ENCODE data around the gene REC8. TPM values are rescaled to one million over a fixed set of nuclear protein-coding genes. Genes with fewer than 3 reads are reported as not detected.

Gene REC8
- total and polyA plus RNA-seq, 2 of the 13 experiments (the other 11 are each of a cell fraction or from before 2014, with no cell fraction given), result 3.4 to 14.7 TPM

DNA sequence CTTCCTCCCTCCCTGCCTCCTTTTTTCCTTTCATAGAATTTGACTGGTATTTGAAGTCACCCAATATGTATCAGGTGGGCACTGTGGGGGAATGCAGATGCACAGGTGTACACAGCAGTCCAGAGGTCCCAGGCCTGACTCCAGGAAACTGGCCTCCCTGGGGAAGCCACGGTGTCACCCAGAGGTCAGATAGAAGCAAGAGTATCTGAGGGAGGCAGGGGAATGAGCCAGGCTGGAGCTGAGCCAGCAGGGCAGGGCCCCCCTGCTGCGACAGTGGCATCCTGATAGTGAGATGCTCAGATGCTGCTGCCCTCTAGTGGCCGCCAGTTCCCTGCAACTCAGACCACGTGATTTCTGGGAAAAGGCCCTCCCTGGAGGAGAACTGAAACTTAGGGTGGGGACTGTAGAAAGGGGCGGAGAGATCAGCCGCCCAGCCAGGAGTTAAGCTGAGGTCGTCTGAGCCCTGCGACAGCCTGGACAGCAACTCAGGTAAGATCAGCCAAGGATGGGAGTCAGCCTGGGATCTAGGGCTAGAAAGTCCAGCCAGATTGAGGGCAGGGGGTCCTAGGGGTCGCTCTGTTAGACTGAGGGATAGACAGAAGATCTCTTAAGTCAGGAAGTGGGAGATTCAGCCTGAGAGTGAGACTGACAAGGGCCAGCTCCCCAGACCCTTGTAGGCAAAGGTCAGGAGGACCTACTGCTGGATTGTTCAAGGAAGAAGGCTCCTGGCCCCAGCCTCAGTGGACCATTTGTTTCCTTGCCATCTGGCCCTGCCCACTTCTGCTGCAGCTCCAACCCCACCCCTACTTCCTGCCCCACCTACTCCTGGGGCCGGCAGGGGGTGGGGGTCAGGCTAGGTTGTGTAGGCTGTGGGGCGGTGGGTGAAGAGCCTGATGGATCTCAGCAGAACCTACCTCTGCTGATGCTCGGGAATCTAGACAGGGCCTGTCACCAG lies 10.8 kb upstream of the REC8 start, which contains the start of gene IRF9 (continued):
- TF ChIP-seq ZNF788 (CRISPR knock-in tag; IDR thresholded peaks at IDR 0.05; ENCODE audit: borderline replicate concordance) (peak; percentile 100; the same call in 1 of the 2 replicates), ZMAT3 (CRISPR knock-in tag; conservative IDR thresholded peaks at IDR 0.05) (peak; percentile 99), PCBP1 (IDR thresholded peaks at IDR 0.05; ENCODE audit: borderline replicate concordance, low read depth, low read length) (peak; percentile 84; the same call in 1 of the 2 replicates), GTF3A (CRISPR knock-in tag; conservative IDR thresholded peaks at IDR 0.05) (no peak), KLF11 (CRISPR knock-in tag; IDR thresholded peaks at IDR 0.05) (peak; percentile 99; the same call in 1 of the 2 replicates), STAT5B (CRISPR knock-in tag; IDR thresholded peaks at IDR 0.05) (peak; percentile 94), ZNF292 (CRISPR knock-in tag; IDR thresholded peaks at IDR 0.05; ENCODE audit: borderline replicate concordance, low read depth) (peak; percentile 84; the same call in 1 of the 2 replicates), YEATS4 (CRISPR knock-in tag; IDR thresholded peaks at IDR 0.05; ENCODE audit: borderline replicate concordance) (peak; percentile 94), NFYB (CRISPR knock-in tag; IDR thresholded peaks at IDR 0.05) (peak; percentile 67), ZNF207 (IDR thresholded peaks at IDR 0.05; ENCODE audit: borderline replicate concordance) (peak; percentile 78; the same call in 1 of the 2 replicates), TBX2 (CRISPR knock-in tag; IDR thresholded peaks at IDR 0.05; ENCODE audit: borderline replicate concordance) (peak; percentile 97)
- TF ChIP-seq, protein P1, sequence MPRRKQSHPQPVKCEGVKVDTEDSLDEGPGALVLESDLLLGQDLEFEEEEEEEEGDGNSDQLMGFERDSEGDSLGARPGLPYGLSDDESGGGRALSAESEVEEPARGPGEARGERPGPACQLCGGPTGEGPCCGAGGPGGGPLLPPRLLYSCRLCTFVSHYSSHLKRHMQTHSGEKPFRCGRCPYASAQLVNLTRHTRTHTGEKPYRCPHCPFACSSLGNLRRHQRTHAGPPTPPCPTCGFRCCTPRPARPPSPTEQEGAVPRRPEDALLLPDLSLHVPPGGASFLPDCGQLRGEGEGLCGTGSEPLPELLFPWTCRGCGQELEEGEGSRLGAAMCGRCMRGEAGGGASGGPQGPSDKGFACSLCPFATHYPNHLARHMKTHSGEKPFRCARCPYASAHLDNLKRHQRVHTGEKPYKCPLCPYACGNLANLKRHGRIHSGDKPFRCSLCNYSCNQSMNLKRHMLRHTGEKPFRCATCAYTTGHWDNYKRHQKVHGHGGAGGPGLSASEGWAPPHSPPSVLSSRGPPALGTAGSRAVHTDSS (CRISPR knock-in tag; conservative IDR thresholded peaks at IDR 0.05), result 0 out of 2 replicates have a peak, but pooled peaks have one; percentile 93
- TF ChIP-seq, protein P2, sequence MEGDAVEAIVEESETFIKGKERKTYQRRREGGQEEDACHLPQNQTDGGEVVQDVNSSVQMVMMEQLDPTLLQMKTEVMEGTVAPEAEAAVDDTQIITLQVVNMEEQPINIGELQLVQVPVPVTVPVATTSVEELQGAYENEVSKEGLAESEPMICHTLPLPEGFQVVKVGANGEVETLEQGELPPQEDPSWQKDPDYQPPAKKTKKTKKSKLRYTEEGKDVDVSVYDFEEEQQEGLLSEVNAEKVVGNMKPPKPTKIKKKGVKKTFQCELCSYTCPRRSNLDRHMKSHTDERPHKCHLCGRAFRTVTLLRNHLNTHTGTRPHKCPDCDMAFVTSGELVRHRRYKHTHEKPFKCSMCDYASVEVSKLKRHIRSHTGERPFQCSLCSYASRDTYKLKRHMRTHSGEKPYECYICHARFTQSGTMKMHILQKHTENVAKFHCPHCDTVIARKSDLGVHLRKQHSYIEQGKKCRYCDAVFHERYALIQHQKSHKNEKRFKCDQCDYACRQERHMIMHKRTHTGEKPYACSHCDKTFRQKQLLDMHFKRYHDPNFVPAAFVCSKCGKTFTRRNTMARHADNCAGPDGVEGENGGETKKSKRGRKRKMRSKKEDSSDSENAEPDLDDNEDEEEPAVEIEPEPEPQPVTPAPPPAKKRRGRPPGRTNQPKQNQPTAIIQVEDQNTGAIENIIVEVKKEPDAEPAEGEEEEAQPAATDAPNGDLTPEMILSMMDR (CRISPR knock-in tag; IDR thresholded peaks at IDR 0.05), result peak; percentile 100
- TF ChIP-seq, protein P3, sequence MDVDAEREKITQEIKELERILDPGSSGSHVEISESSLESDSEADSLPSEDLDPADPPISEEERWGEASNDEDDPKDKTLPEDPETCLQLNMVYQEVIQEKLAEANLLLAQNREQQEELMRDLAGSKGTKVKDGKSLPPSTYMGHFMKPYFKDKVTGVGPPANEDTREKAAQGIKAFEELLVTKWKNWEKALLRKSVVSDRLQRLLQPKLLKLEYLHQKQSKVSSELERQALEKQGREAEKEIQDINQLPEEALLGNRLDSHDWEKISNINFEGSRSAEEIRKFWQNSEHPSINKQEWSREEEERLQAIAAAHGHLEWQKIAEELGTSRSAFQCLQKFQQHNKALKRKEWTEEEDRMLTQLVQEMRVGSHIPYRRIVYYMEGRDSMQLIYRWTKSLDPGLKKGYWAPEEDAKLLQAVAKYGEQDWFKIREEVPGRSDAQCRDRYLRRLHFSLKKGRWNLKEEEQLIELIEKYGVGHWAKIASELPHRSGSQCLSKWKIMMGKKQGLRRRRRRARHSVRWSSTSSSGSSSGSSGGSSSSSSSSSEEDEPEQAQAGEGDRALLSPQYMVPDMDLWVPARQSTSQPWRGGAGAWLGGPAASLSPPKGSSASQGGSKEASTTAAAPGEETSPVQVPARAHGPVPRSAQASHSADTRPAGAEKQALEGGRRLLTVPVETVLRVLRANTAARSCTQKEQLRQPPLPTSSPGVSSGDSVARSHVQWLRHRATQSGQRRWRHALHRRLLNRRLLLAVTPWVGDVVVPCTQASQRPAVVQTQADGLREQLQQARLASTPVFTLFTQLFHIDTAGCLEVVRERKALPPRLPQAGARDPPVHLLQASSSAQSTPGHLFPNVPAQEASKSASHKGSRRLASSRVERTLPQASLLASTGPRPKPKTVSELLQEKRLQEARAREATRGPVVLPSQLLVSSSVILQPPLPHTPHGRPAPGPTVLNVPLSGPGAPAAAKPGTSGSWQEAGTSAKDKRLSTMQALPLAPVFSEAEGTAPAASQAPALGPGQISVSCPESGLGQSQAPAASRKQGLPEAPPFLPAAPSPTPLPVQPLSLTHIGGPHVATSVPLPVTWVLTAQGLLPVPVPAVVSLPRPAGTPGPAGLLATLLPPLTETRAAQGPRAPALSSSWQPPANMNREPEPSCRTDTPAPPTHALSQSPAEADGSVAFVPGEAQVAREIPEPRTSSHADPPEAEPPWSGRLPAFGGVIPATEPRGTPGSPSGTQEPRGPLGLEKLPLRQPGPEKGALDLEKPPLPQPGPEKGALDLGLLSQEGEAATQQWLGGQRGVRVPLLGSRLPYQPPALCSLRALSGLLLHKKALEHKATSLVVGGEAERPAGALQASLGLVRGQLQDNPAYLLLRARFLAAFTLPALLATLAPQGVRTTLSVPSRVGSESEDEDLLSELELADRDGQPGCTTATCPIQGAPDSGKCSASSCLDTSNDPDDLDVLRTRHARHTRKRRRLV (CRISPR knock-in tag; IDR thresholded peaks at IDR 0.05), result peak; percentile 33
- TF ChIP-seq, protein P4, sequence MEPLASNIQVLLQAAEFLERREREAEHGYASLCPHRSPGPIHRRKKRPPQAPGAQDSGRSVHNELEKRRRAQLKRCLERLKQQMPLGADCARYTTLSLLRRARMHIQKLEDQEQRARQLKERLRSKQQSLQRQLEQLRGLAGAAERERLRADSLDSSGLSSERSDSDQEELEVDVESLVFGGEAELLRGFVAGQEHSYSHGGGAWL (CRISPR knock-in tag; IDR thresholded peaks at IDR 0.05), result peak; percentile 98
- TF ChIP-seq, protein P5, sequence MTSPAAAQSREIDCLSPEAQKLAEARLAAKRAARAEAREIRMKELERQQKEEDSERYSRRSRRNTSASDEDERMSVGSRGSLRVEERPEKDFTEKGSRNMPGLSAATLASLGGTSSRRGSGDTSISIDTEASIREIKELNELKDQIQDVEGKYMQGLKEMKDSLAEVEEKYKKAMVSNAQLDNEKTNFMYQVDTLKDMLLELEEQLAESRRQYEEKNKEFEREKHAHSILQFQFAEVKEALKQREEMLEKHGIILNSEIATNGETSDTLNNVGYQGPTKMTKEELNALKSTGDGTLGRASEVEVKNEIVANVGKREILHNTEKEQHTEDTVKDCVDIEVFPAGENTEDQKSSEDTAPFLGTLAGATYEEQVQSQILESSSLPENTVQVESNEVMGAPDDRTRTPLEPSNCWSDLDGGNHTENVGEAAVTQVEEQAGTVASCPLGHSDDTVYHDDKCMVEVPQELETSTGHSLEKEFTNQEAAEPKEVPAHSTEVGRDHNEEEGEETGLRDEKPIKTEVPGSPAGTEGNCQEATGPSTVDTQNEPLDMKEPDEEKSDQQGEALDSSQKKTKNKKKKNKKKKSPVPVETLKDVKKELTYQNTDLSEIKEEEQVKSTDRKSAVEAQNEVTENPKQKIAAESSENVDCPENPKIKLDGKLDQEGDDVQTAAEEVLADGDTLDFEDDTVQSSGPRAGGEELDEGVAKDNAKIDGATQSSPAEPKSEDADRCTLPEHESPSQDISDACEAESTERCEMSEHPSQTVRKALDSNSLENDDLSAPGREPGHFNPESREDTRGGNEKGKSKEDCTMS (CRISPR knock-in tag; conservative IDR thresholded peaks at IDR 0.05), result peak; percentile 95; the same call in 1 of the 2 replicates

All from HepG2 (cell line).